GM19455 (cell line): ENCODE measurements around the gene DENND10.
"Not testable (repeated sequence)": the region's sequence is repeated elsewhere in the genome, so short reads cannot be mapped to it uniquely, and the experiment has no call there.

Experiments used
- ATAC-seq: cut with Tn5 transposase; IDR thresholded peaks from one replicate; pipeline ENCODE4 v1.9.1; 2021; ENCODE audit not compliant: unreplicated experiment

The DENND10 gene

DNA sequence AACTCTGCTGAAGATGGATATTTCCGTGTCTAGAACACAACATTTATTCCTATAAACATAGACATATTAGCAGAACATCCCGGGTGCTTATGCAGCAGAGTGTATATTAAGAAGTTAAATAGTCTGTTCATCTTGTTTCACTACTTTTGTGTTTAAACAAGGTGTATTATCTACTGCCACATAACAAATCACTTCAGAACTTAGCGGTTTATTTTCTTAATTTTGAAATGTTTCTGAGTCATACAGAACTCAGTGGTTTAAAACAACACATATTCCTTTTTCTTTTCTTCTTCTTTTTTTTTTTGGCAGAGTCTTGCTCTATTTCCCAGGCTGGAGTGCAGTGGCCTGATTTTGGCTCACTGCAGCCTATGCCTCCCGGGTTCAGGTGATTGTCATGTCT, 25.8 kb downstream of the DENND10 start:
- ATAC-seq: no peak

DNA sequence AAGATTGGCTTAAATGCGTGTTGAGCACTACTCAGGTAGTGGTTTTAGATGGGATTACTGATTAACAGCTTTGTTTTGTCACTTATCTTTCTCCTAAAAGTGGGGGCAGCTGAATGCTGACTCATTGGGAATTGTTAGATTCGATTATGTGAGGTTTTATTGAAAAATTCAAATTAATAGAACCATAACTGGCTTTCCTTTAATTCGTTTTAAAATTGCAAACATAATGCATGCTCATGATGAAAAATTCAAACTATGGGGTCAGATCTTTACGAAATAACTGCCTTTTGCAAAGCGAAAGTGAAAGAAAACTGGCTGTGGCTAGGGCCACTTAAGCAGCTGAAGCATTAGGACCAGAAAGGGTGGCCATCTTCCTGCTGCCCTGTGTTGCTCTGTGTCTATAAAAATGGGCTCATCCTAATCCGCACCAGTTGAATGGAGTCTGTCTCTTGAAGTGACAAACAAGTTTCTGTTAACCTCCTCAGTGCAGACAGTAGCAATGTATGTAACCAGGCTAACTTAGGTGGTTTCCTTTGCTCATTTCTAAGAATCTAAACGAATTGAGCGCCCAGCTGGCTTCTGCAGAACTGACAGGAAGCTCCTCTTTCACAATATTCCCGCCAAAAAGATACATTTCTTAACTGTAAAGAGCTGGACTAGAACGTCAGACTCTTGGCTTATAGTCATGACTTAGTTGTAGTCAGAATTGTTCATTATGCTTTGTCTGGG, 27.8 kb downstream of the DENND10 start:
- ATAC-seq: no peak

DNA sequence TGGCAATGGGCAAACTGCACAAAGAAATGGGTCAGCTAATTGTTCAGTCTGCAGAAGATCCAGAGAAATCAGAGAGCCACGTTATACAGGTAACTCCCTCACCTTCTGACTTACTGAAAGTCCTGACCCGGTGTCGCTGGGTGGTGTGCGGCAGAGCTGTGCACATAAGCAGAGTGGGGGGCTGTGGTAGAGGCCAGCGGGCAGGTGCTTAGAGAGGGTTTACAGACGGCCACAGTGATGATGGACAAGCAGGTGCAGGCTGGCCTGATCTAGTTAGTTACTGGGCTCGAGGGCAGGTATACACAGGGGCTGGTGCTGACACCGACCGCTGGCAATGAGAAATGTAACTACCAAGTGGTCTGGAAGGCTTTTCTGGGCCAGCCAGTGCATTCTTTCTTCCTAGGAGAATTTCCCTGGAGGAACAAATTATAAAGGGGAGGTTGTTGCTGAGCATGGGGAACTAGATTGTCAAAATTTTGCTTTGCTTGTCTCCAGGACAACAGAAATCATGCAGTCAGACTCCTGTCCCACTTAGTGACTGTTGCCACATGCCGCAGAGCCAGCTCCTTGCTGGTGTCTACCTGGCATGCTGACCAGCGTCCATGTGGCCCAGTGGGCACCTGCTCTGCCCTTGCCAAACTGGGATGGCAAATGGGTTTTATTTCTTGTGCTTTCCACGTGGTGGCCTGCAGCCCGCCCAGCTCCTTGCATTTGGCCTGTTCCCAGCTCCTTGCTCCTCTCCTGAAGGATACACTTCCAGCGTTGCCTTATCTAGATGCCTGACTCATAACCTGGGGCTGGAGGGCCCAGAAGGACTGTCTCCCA, 28.8 kb downstream of the DENND10 start:
- ATAC-seq: no peak

DNA sequence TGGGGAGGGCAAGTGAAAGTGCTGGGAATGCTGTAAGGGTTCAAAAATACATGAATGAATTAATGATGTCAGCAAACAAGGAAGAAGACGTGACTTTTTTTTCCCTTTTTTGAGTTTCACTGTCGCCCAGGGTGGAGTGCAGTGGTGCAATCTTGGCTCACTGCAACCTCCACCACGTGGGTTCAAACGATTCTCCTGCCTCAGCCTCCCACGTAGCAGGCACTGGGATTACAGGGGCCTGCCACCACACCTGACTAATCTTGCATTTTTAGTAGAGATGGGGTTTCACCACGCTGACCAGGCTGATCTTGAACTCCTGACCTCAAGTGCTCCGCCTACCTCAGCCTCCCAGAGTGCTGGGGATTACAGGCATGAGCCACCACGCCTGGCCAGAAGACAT, 30.0 kb downstream of the DENND10 start:
- ATAC-seq: no peak

DNA sequence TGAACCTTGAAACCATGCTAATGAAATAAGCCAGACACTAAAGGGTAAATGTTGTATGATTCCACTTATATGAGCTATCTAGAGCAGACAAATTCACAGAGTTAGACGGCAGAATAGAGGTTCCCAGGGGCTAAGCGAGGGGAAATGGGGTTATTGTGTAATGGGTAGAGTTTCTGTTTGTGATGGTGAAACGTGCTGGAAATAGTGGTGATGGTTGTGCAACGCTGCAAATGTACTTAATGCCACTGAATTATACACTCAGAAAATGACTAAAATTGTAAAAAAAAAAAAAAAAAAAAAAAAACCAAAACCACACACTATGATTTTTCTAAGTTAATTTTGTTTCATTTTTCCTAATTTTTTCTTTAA, 31.6 kb downstream of the DENND10 start:
- ATAC-seq: no peak

DNA sequence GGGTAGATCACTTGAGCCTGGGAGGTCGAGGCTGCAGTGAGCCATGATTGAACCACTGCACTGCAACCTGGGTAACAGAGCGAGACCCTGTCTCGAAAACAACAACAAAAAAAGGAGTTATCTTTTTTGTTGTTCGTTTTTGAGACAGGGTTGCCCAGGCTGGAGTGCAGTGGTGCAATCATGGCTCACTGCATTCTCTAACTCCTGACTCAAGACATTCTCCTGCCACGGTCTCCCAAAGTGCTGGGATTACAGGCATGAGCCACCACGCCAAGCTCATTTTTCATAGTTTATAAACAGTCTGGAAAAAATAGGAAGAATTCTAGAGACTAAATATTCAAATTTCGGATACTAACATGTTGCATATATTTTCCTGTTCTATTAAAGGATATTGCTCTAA, 32.2 kb downstream of the DENND10 start:
- ATAC-seq: no peak

DNA sequence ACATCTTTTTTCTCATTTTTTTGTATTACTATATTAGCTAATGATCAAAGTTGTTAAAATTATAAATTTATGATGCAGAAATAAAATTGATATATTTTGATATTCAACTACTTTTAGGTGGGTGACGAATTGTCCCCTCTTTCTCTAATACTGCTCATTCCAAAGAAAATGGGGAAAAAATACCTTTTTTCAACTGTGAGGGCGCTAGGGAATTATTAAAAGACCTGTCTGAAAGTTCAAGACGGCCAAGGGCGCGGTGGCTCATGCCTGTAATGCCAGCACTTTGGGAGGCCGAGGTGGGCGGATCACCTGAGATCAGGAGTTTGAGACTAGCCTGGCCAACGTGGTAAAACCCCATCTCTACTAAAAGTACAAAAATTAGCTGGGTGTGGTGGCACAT, 34.0 kb downstream of the DENND10 start:
- ATAC-seq: not testable (repeated sequence)

DNA sequence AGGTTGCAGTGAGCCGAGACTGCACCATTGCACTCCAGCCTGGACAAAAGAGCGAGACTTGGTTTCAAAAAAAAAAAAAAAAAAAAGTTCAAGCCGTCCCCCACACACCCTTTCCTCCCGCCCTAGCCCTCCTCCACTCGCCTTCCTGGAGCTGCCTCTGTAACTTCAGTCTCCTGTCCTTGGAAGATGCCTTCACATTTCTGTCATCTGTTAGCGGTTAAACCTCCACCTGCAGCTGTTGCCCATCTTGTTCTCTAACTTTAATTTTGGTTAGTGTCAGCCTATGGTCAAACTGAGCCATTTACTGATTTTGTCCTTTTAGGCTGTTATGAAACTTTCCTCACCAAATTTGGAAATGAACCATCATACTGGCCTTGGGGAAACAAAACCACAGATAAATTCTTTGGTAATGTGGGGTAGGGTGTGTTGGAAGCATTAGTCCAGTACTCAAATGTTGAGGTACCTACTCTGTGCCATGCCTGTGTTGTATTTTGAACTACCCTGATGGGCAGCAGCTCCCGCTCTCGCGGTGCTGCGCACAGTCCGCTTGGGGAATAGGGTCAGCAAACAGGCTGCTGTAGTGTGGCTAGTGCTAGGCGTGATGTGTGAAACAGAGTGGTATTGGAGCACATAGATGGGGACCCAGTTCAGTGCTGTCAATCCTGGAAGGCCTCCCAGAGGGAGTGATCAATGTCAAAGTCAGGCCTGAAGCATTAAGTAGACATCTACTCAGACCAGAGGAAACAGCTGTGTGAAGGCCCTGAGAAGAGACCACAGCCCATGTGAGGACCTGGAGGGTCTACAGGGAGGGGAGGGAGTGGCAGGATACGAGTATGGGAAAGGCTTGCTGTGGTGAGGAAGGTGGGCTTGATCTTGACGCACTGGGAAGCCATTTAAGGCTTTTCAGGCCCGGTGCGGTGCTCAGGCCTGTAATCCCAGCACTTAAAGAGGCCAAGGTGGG, 34.7 kb downstream of the DENND10 start:
- no peak for ATAC-seq

DNA sequence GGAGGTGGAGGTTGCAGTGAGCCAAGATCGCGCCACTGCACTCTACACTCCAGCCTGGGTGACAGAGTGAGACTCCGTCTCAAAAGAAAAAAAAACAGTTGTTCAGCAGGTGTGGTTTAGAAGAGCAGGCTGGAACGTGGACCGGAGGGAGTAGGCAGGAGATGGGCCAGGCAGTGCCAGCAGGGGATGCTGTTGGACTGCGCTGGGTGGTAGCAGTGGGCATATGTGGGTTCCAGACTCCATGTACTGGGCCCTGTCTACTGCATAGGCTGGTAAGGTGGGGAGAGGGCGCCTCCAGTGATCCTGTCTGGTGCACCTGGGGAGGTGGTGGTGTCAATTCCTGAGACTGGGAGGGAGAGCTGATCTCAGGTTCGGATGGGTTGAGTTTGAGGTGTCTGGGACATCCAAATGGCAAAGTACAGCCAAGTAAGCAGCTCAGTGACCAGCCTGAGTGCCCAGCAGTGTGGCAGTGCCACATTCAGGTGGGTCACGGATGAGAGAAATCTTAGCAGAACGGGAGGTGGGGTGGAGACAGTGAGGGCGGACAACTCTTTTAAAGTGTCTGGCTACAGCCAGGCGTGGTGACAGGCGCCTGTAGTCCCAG, 35.7 kb downstream of the DENND10 start:
- no peak for ATAC-seq

DNA sequence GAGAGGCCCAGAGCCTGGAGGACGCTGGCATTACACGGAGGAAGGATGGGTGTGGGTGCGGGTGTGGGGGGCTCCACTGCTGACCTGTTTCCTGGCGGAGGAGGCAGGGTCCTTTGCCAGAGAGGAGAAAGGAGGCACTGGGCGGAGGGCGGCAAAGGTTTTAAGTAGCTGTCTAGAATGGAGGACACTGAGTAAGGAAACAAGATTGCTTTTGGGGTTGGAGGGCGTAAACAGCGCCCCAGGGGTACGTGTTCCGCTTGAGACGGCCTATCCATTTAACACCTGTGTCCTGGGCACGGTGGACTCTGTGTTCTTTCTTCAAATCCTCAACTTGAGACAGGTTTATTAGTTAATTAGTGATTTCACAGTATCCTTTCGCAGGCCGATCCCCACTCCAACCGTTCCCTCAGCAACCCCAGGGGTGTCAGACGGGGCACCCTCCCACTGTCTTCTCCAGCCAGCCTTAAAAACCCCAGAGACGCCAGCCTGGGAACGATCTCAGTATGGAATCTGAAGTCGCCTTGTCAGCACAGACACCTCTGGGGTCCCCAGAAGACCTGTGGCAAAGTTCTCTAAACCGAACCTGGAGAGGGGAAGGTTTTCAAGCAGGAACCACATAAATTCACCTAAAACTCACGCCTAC, 36.8 kb downstream of the DENND10 start:
- ATAC-seq: no peak

DNA sequence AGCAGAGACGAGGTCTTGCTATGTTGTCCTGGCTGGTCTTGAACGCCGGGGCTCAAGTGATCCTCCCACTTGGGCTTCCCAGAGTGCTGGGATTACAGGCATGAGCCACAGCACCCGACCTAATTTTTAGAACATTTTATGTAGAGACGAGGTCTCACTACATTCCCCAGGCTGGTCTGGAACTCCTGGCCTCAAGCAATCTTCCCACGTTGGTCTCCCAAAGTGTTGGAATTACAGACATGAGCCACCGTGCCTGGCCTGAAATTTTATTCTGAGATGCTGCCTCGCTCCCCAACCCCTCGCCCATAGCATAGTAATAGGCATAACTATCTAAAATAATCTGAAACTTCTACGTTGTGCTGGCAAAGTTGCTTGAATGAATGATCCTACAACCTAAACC, 39.7 kb downstream of the DENND10 start:
- no peak for ATAC-seq

DNA sequence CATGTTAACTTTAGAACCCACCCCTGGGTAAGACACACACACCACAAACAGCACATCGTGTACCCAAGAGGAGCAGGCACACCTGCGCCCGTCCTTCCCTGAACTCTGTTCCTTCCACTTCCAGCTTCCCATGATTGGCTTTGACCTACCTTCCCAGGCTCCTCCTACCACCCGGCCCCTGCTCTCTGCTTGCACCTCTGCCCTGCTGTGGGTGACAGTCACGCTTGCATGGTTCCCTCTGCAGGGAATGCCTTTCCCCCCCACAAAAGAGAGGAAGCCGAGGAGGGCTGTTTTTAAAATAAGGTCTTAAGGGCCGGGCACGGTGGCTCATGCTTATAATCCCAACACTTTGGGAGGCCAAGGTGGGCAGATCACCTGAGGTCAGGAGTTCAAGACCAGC, 45.2 kb downstream of the DENND10 start:
- ATAC-seq: no peak

DNA sequence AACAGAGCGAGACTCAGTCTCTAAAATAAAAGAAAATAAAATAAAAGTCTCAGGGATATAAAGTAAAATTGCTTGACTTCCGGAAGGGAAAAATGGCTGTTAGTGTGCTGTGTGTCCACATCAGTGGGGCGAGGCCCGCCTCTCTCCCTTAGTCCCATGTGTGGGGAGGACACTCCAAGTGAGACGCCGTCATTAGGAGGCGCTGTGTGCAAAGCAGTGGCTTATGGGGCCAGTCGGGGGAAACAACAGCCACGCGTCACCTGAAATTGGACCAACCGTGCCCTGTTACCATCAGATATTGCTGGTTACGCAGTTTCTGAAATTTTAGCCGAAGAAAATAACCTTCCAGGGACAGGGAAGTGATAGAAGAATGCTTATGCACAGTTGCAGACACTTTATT, 45.8 kb downstream of the DENND10 start:
- ATAC-seq: no peak

DNA sequence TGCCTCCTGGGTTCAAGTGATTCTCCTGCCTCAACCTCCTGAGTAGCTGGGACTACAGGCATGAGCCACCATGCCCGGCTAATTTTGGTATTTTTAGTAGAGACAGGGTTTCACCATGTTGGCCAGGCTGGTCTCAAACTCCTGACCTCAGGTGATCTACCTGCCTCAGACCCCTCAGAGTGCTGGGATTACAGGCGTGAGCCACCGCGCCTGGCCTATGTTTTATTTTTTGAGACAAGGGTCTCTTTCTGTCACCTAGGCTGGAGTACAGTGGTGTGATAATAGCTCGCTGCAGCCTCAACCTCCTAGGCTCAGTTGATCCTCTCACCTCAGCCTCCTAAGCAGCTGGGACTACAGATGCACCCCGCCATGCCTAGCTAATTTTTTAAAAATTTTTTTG, 47.7 kb downstream of the DENND10 start:
- ATAC-seq: not testable (repeated sequence)

DNA sequence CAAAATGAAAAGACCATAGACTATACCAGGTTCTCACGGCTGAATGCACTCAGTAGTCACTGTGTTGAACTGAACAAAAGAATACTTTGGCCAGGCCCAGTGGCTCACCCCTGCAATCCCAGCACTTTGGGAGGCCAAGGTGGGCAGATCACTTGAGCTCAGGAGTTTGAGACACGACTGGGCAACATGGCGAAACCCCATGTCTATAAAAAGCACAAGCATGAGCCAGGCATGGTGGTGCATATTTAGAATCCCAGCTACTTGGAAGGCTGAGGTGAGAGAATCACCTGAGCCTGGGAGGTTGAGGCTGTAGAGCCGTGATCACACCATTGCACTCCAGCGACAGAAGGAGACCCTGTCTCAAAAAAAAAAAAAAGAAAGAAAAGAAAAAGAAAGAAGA, 49.1 kb downstream of the DENND10 start:
- no peak for ATAC-seq

DNA sequence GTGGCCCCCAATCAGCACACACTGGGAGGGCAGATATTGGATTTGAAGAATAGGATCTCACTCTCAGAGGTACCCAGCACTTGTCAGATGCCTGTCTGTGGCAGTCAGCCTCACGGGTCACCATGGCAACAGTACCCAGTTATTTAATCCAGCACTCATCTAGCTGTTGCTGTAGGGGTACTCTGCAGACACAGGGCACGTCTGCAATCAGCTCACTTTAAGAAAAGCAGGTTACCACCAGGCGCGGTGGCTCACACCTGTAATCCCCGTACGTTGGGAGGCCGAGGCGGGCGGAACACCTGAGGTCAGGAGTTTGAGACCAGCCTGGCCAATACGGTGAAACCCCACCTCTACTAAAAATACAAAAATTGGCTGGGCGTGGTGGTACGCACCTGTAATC, 49.7 kb downstream of the DENND10 start:
- no peak for ATAC-seq

DNA sequence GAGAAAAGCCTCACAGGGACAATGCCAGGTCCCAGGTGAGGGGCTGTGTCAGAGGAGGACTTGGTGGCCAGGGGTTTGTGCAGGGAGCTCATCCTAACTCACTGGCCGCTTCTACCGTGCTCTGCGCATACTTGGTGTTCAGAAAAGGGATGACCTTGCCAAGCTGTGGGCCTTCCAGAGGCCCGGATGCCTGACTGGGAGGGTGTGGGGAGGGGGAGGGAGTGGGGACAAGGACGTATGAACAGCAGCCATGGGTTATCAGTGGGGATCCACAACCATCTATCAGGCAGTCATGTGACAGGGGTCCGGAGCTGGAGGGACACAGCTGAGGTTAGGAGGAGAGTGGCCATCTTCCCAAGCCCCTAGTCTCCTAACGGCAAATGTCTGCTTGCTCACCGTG, 55.4 kb downstream of the DENND10 start:
- no peak for ATAC-seq

DNA sequence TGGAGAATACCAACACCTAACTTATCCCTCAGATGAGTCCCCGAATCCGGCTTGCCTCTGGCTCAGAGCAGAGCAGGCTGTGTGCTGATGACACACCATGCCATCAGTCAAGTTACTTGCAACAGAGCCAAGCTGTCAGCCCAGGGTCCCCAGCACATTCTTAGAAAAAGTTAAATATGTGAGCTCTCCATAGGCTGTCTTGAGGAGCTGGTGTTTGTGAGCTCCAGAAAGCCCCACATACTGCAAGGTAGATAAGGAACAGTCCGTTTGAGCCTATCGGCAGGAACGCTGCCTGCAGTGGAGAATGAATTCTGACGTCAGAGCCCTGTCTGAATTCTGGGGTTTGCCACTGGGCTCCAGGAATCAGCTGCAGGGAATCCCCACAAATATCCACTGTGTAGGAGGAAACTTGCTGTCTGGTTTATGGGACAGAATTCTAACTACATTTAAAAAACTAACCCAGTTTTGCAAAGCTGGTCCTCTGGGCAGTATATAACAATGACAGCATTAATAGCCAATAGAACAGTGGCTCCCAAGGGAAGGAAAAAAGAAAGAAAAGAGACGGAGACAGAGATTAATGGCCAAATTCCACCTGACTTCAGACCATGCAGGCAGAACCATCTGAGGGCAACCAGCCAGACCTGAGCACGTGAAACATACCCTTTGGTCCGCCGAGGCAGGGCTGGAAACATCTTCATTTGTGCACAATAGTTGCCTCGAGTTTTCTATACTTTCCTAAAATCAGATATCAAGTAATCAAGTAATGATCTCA, 58.0 kb downstream of the DENND10 start:
- no peak for ATAC-seq

DNA sequence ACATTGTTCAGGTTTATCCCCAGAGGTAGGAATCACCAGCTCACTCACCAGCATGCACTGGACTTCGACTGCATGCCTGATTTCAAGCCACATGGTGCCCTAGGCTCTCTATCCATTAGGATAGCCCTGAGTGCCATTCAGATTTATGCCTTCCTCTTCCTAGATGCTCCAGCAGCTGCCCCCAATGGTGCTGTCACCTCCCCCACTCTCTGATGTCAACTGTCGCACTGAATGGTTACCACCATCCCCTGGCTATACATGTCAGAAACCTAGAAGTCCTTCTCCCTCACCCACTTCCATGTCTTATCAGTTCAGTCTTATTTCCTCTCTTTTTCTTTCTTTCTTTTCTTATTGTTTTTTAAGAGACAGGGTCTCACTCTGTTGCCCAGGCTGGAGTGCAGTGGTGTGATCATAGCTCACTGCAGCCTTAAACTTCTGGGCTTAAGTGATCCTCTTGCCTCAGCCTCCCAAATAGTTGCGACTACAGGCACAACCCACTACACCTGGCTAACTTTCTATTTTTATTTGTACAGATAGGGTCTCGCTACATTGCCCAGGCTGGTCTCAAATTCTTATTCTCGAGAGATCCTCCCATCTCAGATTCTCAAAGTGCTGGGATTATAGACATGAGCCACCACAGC, 58.7 kb downstream of the DENND10 start:
- no peak for ATAC-seq
